Posterior cingulate gyrus (tissue), 11 donors: ENCODE results near the gene STK32A.

Experiments used
- DNase-seq, 10 donors: peaks; one replicate each; pipeline versions ENCODE4 v3.0.0 to v3.0.0-alpha.2; 2020 to 2021; ENCODE audit warnings: mixed read lengths in 3 of 10
- intact Hi-C: fragments of 100-400 bp; cut with DNase I; formaldehyde crosslinking; loops from one replicate; pipeline ENCODE4 v1.15.1; 2023

The STK32A gene

GRCh38 chr5:147245381-147246165 lies 10.7 kb downstream of the STK32A start:
- intact Hi-C loops = no loop called here
- DNase-seq = no peak

- no peak for DNase-seq
- intact Hi-C loops = no loop called here
These were observed 13.7 kb downstream of the STK32A start for GRCh38 chr5:147248561-147248960.

- DNase-seq = no peak
- intact Hi-C loops = no loop called here
These were observed 25.0 kb downstream of the STK32A start for GRCh38 chr5:147259837-147260236.

GRCh38 chr5:147267082-147267832 lies 32.4 kb downstream of the STK32A start:
- DNase-seq = no peak
- intact Hi-C loops = no loop called here

- no peak for DNase-seq
- intact Hi-C loops = no loop called here
These were observed 41.7 kb downstream of the STK32A start for GRCh38 chr5:147276497-147276896.

- no peak for DNase-seq
- intact Hi-C loops = no loop called here
These were observed 51.5 kb downstream of the STK32A start for GRCh38 chr5:147286296-147286695.

GRCh38 chr5:147287110-147287509 lies 52.3 kb downstream of the STK32A start:
- intact Hi-C loops = no loop called here

GRCh38 chr5:147290261-147290660 lies 55.4 kb downstream of the STK32A start:
- intact Hi-C loops = no loop called here
- no peak for DNase-seq

More at GRCh38 chr5:147287110-147287509, 52.3 kb downstream of the STK32A start:
- no peak for DNase-seq

GRCh38 chr5:147303251-147303650 lies 68.4 kb downstream of the STK32A start:
- DNase-seq = no peak
- intact Hi-C loops = no loop called here

GRCh38 chr5:147303976-147304375 lies 69.2 kb downstream of the STK32A start:
- intact Hi-C loops = no loop called here
- no peak for DNase-seq

GRCh38 chr5:147305147-147305546 lies 70.3 kb downstream of the STK32A start:
- intact Hi-C loops = no loop called here
- no peak for DNase-seq

- no peak for DNase-seq
- intact Hi-C loops = no loop called here
These were observed 71.5 kb downstream of the STK32A start for GRCh38 chr5:147306351-147306750.

GRCh38 chr5:147307170-147307569 lies 72.3 kb downstream of the STK32A start:
- intact Hi-C loops = no loop called here
- no peak for DNase-seq

GRCh38 chr5:147309621-147310020 lies 74.8 kb downstream of the STK32A start:
- DNase-seq = no peak
- intact Hi-C loops = no loop called here

GRCh38 chr5:147310059-147310704 lies 75.4 kb downstream of the STK32A start:
- peak in 9 of 10 donors; percentile 20 to 87 (median 36) for DNase-seq
- intact Hi-C loops = no loop called here

GRCh38 chr5:147317978-147318684 lies 83.3 kb downstream of the STK32A start:
- DNase-seq = no peak
- intact Hi-C loops = no loop called here

- DNase-seq = no peak
- intact Hi-C loops = no loop called here
These were observed 86.7 kb downstream of the STK32A start for GRCh38 chr5:147321569-147321968.

GRCh38 chr5:147327421-147327820 lies 92.6 kb downstream of the STK32A start:
- intact Hi-C loops = no loop called here
- DNase-seq = no peak

- intact Hi-C loops = no loop called here
- no peak for DNase-seq
These were observed 93.1 kb downstream of the STK32A start for GRCh38 chr5:147327905-147328304.

- intact Hi-C loops = no loop called here
- no peak for DNase-seq
These were observed 97.8 kb downstream of the STK32A start for GRCh38 chr5:147332658-147333057.

GRCh38 chr5:147336876-147337275 lies 102.0 kb downstream of the STK32A start:
- intact Hi-C loops = no loop called here
- no peak for DNase-seq
